OCI-LY1 (cell line): ENCODE measurements around the gene COA1.

ENCODE experiments used
- H2AFZ ChIP-seq: fragments of 200-600 bp; sonication (generic), shearing (Covaris generic); 2 replicates; pipeline ENCODE4 v1.6.0; 2014; ENCODE audit warnings: antibody characterized with exemption, mild to moderate bottlenecking, low read length
- H3F3A ChIP-seq: fragments of 200-600 bp; sonication (generic), shearing (Covaris generic); 2 replicates; pipeline ENCODE4 v1.6.0; 2014; ENCODE audit warnings: mild to moderate bottlenecking, antibody characterized with exemption, low read length, moderate library complexity; ENCODE audit not compliant: insufficient read depth
- H3K27ac ChIP-seq: fragments of 200-600 bp; sonication (generic); 2 replicates; pipeline ENCODE4 v1.5.1; 2014; ENCODE audit warnings: low read length, mixed run types, mild to moderate bottlenecking, low read depth; ENCODE audit not compliant: poor library complexity, severe bottlenecking
- H3K27me3 ChIP-seq: fragments of 200-600 bp; sonication (generic); 2 replicates; pipeline ENCODE4 v1.6.0; 2014; ENCODE audit warnings: antibody characterized with exemption, mild to moderate bottlenecking, low read length, moderate library complexity; ENCODE audit not compliant: insufficient read depth
- H3K36me3 ChIP-seq: fragments of 200-600 bp; sonication (generic); 2 replicates; pipeline ENCODE4 v1.6.1; 2014; ENCODE audit warnings: mild to moderate bottlenecking, antibody characterized with exemption, low read length, moderate library complexity, mixed read lengths; ENCODE audit not compliant: insufficient read depth
- H3K4me1 ChIP-seq: fragments of 200-600 bp; sonication (generic); 2 replicates; pipeline ENCODE4 v1.5.1; 2014; ENCODE audit warnings: mild to moderate bottlenecking, low read length, moderate library complexity; ENCODE audit not compliant: insufficient read depth, severe bottlenecking
- H3K4me2 ChIP-seq: fragments of 200-600 bp; sonication (generic), shearing (Covaris generic); 2 replicates; pipeline ENCODE4 v1.6.1; 2014; ENCODE audit warnings: low read length
- H3K4me3 ChIP-seq: fragments of 200-600 bp; sonication (generic); 2 replicates; pipeline ENCODE4 v1.5.1; 2014; ENCODE audit warnings: low read length, low read depth, mild to moderate bottlenecking, mixed read lengths; ENCODE audit not compliant: poor library complexity, severe bottlenecking
- H3K79me2 ChIP-seq: fragments of 200-600 bp; shearing (Covaris generic); 2 replicates; pipeline ENCODE4 v1.6.1; 2016; ENCODE audit warnings: mixed run types, low read length, mixed read lengths; ENCODE audit not compliant: insufficient read depth
- H3K9ac ChIP-seq: fragments of 200-600 bp; sonication (generic), shearing (Covaris generic); 2 replicates; pipeline ENCODE4 v1.6.1; 2014; ENCODE audit warnings: mild to moderate bottlenecking, low read length, mixed read lengths
- H3K9me2 ChIP-seq: fragments of 200-600 bp; sonication (generic), shearing (Covaris generic); 2 replicates; pipeline ENCODE4 v1.6.1; 2014; ENCODE audit warnings: low read depth, mild to moderate bottlenecking, low read length, mixed read lengths
- H3K9me3 ChIP-seq: fragments of 200-600 bp; shearing (Covaris generic); 2 replicates; pipeline ENCODE4 v1.6.1; 2014; ENCODE audit warnings: low read length, mixed read lengths
- H4K20me1 ChIP-seq: fragments of 200-600 bp; sonication (generic), shearing (Covaris generic); 2 replicates; pipeline ENCODE4 v1.6.0; 2016; ENCODE audit warnings: mild to moderate bottlenecking, low read length; ENCODE audit not compliant: insufficient read depth
- CTCF ChIP-seq: fragments of 200-600 bp; sonication (generic), shearing (Covaris generic); IDR thresholded peaks from 2 replicates; pipeline ENCODE4 v1.5.1; 2017; ENCODE audit warnings: mild to moderate bottlenecking, antibody characterized with exemption, low read length, moderate library complexity, mixed read lengths
- EZH2 ChIP-seq: fragments of 200-600 bp; sonication (generic), shearing (Covaris generic); IDR thresholded peaks from 2 replicates; pipeline ENCODE4 v1.8.0; 2017; ENCODE audit warnings: borderline replicate concordance, mixed run types, mild to moderate bottlenecking, antibody characterized with exemption, low read length, moderate library complexity, mixed read lengths

COA1 gene

GRCh38 chr7:43612128-43612527 lies 117.2 kb downstream of the COA1 start:
- no peak overlapping the region for H3K27ac ChIP-seq
- H3K36me3 ChIP-seq: peaks cover 94% of the 10 kb centered on the region
- TF ChIP-seq CTCF (no peak), EZH2 (no peak)
- H3K9me2 ChIP-seq: no peaks in the 10 kb centered on the region
- peaks cover 26% of the 10 kb centered on the region for H3K4me1 ChIP-seq
- H3K27me3 ChIP-seq: no peaks in the 10 kb centered on the region
- no peak overlapping the region for H2AFZ ChIP-seq
- H3F3A ChIP-seq: no peaks in the 10 kb centered on the region
- no peaks in the 10 kb centered on the region for H4K20me1 ChIP-seq
- no peak overlapping the region for H3K4me2 ChIP-seq
- peaks cover 76% of the 10 kb centered on the region for H3K79me2 ChIP-seq
- H3K9ac ChIP-seq: no peak overlapping the region
- H3K4me3 ChIP-seq: no peak overlapping the region
- no peaks in the 10 kb centered on the region for H3K9me3 ChIP-seq

GRCh38 chr7:43609097-43609496 lies 120.2 kb downstream of the COA1 start:
- H3K9me2 ChIP-seq: no peaks in the 10 kb centered on the region
- no peak overlapping the region for H3K9ac ChIP-seq
- no peak overlapping the region for H3K27ac ChIP-seq
- no peaks in the 10 kb centered on the region for H3F3A ChIP-seq
- no peak for TF ChIP-seq EZH2
- no peak for TF ChIP-seq CTCF
- H3K9me3 ChIP-seq: no peaks in the 10 kb centered on the region; the same call in 1 of the 2 replicates
- H3K27me3 ChIP-seq: no peaks in the 10 kb centered on the region
- H3K36me3 ChIP-seq: peaks cover 94% of the 10 kb centered on the region
- peaks cover 81% of the 10 kb centered on the region for H3K79me2 ChIP-seq
- no peak overlapping the region for H3K4me3 ChIP-seq
- H3K4me1 ChIP-seq: peaks cover 21% of the 10 kb centered on the region
- no peaks in the 10 kb centered on the region for H4K20me1 ChIP-seq
- H2AFZ ChIP-seq: no peak overlapping the region
- H3K4me2 ChIP-seq: no peak overlapping the region

GRCh38 chr7:43604251-43604650 lies 125.1 kb downstream of the COA1 start:
- Histone ChIP-seq H3K9ac (no peak overlapping the region), H3K4me2 (no peak overlapping the region), H3K9me3 (no peaks in the 10 kb centered on the region; the same call in 1 of the 2 replicates), H3K9me2 (no peaks in the 10 kb centered on the region), H3F3A (no peaks in the 10 kb centered on the region), H3K27me3 (no peaks in the 10 kb centered on the region), H3K79me2 (peaks cover 96% of the 10 kb centered on the region), H4K20me1 (no peaks in the 10 kb centered on the region; the same call in 1 of the 2 replicates), H3K27ac (no peak overlapping the region), H2AFZ (no peak overlapping the region), H3K36me3 (peaks cover 97% of the 10 kb centered on the region), H3K4me3 (no peak overlapping the region), H3K4me1 (peaks cover 5% of the 10 kb centered on the region)
- TF ChIP-seq EZH2 (no peak), CTCF (no peak)
